Ascending aorta (tissue), 2 donors: ENCODE results near the gene ELAVL2. TPM values are rescaled to one million over a fixed set of nuclear protein-coding genes. Genes with fewer than 3 reads are reported as not detected.

Experiments
- DNase-seq, 2 donors: peaks; one replicate each; pipeline ENCODE4 v3.0.0-alpha.2; 2019; ENCODE audit warnings: low spot score in 2 of 2
- H3K27ac ChIP-seq, 2 donors: fragments of 200-600 bp; sonication (generic); one replicate each; pipeline ENCODE4 v1.5.1; 2016 to 2017; ENCODE audit warnings: mild to moderate bottlenecking in 1 of 2
- H3K27me3 ChIP-seq: fragments of 200-600 bp; sonication (generic); one replicate; pipeline ENCODE4 v1.5.1; 2017
- H3K36me3 ChIP-seq, 2 donors: fragments of 200-600 bp; sonication (generic); one replicate each; pipeline ENCODE4 v1.5.1; 2016
- H3K4me1 ChIP-seq, 2 donors: fragments of 200-600 bp; sonication (generic); one replicate each; pipeline ENCODE4 v1.5.1; 2016 to 2017; ENCODE audit warnings: mild to moderate bottlenecking in 1 of 2
- H3K4me3 ChIP-seq, 2 donors: fragments of 200-600 bp; sonication (generic); one replicate each; pipeline ENCODE4 v1.5.1; 2016 to 2017; ENCODE audit warnings: mild to moderate bottlenecking in 1 of 2
- H3K9me3 ChIP-seq, 2 donors: fragments of 200-600 bp; sonication (generic); one replicate each; pipeline ENCODE4 v1.5.1; 2016
- intact Hi-C: fragments of 100-400 bp; cut with DNase I; formaldehyde crosslinking; loops from one replicate; pipeline ENCODE4 v1.15.1; 2023
- total RNA-seq: library from RNA; depleted of rRNA; stranded (reverse); fragments of >200 nt; gene quantifications from one replicate; pipeline ENCODE4 v1.1.0, GENCODE V29; 2016
- TF ChIP-seq, protein P1 (sequence below), 3 experiments: fragments of 200-600 bp in 2 of 3; fragments of 450-650 bp in 1 of 3; sonication (generic) in 2 of 3; IDR thresholded peaks; one replicate each; pipeline ENCODE4 v1.5.1; 2016 to 2019; ENCODE audit warnings: antibody characterized with exemption in 3 of 3, mild to moderate bottlenecking in 1 of 3, moderate library complexity in 1 of 3

ELAVL2 gene
- total RNA-seq, 1 donor from 2014 or later: not detected

DNA sequence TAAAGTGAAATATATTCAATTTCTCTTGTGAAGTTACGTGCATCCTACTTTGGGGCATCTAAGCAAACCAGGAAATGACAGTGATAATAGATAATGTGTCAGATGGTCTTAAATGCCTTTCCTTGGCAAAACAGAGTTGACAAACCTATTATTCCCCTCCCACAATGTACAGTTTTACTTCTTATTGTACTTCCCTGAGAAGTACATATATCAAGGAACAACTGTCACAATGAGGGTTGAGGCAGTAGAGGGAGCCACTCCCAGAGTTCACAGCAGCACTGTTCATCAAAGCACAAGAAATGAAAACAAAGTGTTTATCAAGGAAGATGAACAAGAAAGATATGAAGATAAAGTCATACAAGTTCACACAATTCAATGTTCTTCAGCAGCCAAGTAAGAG, 41.1 kb downstream of the ELAVL2 start:
- Histone ChIP-seq H3K27ac (no peak overlapping the region), H3K4me1 (no peaks in the 10 kb centered on the region), H3K27me3 (no peaks in the 10 kb centered on the region), H3K36me3 (no peaks in the 10 kb centered on the region), H3K9me3 (no peaks in the 10 kb centered on the region), H3K4me3 (no peak overlapping the region)
- intact Hi-C loops: no loop called here
- DNase-seq: no peak
- TF ChIP-seq, protein P1, sequence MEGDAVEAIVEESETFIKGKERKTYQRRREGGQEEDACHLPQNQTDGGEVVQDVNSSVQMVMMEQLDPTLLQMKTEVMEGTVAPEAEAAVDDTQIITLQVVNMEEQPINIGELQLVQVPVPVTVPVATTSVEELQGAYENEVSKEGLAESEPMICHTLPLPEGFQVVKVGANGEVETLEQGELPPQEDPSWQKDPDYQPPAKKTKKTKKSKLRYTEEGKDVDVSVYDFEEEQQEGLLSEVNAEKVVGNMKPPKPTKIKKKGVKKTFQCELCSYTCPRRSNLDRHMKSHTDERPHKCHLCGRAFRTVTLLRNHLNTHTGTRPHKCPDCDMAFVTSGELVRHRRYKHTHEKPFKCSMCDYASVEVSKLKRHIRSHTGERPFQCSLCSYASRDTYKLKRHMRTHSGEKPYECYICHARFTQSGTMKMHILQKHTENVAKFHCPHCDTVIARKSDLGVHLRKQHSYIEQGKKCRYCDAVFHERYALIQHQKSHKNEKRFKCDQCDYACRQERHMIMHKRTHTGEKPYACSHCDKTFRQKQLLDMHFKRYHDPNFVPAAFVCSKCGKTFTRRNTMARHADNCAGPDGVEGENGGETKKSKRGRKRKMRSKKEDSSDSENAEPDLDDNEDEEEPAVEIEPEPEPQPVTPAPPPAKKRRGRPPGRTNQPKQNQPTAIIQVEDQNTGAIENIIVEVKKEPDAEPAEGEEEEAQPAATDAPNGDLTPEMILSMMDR (IDR thresholded peaks at IDR 0.05): no peak

DNA sequence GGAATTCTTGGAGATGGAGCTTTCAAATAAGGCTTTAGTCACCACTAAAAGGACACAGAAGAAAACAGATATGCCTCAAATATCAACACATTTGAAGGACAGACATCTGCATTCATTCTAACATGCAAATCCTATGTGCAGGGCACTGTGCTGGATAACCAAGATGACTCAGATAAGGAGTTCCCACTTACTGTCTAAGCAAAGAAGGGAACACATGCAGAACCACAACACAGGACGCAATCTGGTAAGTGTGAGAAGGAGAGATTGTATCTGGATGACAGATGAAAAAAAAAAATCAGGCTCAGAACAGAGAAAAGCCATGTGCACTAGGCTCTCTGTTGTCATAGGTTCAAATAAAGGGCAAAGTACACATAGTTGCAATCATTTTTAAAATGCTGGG, 42.5 kb downstream of the ELAVL2 start:
- intact Hi-C loops: no loop called here
- Histone ChIP-seq H3K36me3 (no peaks in the 10 kb centered on the region), H3K4me3 (no peak overlapping the region), H3K27me3 (no peaks in the 10 kb centered on the region), H3K9me3 (no peaks in the 10 kb centered on the region), H3K4me1 (no peaks in the 10 kb centered on the region), H3K27ac (no peak overlapping the region)
- TF ChIP-seq, protein P1 (IDR thresholded peaks at IDR 0.05): no peak
- no peak for DNase-seq

DNA sequence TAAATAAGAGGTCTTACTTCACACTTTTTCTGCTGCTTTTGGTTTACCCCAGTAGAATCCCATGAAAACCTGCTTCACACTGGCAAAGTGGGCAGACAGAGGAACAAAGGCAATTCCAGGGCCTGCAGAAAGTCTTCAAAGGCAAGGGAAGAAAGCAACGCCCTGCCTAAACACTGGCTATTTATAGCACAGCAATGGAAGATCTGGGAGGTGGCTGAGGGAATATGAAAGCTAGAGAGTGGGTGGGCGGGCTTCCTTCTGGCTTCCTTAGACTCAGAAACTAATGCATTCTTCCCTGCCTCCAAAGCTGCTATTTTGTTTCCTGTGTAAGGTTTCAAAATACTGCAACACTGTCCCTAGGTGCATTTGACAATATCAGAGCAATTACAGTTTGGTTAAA, 46.8 kb downstream of the ELAVL2 start:
- no peaks in the 10 kb centered on the region for H3K4me1 ChIP-seq
- intact Hi-C loops: no loop called here
- H3K36me3 ChIP-seq: no peaks in the 10 kb centered on the region
- H3K27ac ChIP-seq: no peak overlapping the region
- no peaks in the 10 kb centered on the region for H3K27me3 ChIP-seq
- no peak overlapping the region for H3K4me3 ChIP-seq
- DNase-seq: no peak
- no peaks in the 10 kb centered on the region for H3K9me3 ChIP-seq
- TF ChIP-seq, protein P1 (IDR thresholded peaks at IDR 0.05): no peak

DNA sequence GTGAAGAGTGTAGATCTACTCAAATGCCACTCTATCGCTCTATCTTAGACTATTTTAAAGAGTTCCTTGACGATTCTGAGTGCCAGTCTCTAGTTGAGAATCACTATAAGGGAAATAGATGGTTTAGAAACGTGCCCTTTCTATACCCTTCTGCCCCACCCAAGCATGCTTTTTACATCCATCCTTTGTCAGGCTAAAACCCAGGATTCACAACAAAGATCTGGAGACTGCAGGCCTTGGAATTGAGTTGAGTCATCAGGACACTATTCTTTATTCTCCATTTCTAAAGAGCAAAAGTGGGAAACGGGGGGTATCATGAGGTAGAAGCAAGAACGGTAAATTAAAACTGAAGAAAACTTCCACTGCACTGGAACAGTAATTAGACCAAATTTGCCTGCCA, 48.7 kb downstream of the ELAVL2 start:
- no peak for DNase-seq
- TF ChIP-seq, protein P1 (IDR thresholded peaks at IDR 0.05): no peak
- Histone ChIP-seq H3K36me3 (no peaks in the 10 kb centered on the region), H3K9me3 (no peaks in the 10 kb centered on the region), H3K27me3 (no peaks in the 10 kb centered on the region), H3K4me1 (no peaks in the 10 kb centered on the region), H3K27ac (no peak overlapping the region), H3K4me3 (no peak overlapping the region)
- intact Hi-C loops: no loop called here

DNA sequence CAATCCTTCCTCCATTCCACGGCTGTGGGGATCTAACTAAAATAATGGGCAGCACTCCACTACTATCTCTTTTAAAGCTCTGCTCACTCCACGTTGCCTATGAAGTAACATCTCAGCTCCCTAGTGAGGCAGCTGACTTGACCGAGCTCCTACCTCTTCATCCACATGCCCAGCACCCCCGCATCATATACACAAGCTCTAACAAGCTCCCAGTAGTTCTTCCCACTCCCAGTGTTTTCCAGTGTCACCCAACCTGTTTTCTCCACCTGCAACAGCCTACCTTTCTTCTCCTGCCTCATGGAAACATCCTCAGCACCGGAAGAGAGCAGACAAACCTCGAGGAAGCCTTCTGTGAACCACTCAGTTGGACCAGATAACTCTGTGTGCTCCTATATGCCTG, 50.5 kb downstream of the ELAVL2 start:
- Histone ChIP-seq H3K9me3 (no peaks in the 10 kb centered on the region), H3K4me1 (no peaks in the 10 kb centered on the region), H3K36me3 (no peaks in the 10 kb centered on the region), H3K27ac (no peak overlapping the region), H3K4me3 (no peak overlapping the region), H3K27me3 (no peaks in the 10 kb centered on the region)
- TF ChIP-seq, protein P1 (IDR thresholded peaks at IDR 0.05): no peak
- no peak for DNase-seq
- intact Hi-C loops: no loop called here

DNA sequence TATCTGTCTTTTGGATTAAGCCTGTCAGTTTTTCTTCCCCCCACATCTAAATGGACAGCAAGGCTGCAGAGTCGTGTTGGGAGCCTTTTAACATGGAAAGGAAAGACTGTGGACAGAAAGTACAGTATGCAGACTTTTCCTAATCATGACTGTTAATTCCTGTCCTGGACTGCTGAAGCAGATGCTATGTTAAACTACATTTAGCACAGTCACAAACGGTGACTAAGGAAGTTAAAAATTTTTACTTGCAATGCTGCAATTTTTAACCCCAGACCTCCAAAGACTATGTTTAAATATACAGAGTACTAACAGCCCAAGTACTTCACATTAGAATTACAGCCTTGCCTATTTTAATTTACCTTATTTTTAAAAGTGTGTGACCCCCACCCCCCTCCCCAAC, 51.8 kb downstream of the ELAVL2 start:
- no peaks in the 10 kb centered on the region for H3K27me3 ChIP-seq
- no peak overlapping the region for H3K4me3 ChIP-seq
- no peaks in the 10 kb centered on the region for H3K9me3 ChIP-seq
- TF ChIP-seq, protein P1 (IDR thresholded peaks at IDR 0.05): no peak
- no peak overlapping the region for H3K27ac ChIP-seq
- intact Hi-C loops: no loop called here
- H3K4me1 ChIP-seq: no peaks in the 10 kb centered on the region
- DNase-seq: no peak
- H3K36me3 ChIP-seq: no peaks in the 10 kb centered on the region
